ENCODE measurements around the gene ICOSLG.
"Not testable (repeated sequence)": the region's sequence is repeated elsewhere in the genome, so short reads cannot be mapped to it uniquely, and the experiment has no call there.

The ICOSLG gene, protein sequence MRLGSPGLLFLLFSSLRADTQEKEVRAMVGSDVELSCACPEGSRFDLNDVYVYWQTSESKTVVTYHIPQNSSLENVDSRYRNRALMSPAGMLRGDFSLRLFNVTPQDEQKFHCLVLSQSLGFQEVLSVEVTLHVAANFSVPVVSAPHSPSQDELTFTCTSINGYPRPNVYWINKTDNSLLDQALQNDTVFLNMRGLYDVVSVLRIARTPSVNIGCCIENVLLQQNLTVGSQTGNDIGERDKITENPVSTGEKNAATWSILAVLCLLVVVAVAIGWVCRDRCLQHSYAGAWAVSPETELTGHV

GRCh38 chr21:44240842-44241241 lies at the start of gene ICOSLG:
ICOSLG (minus strand) TSS chr21:44240943; CDS start chr21:44240817, 126 bp downstream.
- not testable (repeated sequence) for DNase-seq (ENCODE audit: low read depth in 2 of 2)

DNA sequence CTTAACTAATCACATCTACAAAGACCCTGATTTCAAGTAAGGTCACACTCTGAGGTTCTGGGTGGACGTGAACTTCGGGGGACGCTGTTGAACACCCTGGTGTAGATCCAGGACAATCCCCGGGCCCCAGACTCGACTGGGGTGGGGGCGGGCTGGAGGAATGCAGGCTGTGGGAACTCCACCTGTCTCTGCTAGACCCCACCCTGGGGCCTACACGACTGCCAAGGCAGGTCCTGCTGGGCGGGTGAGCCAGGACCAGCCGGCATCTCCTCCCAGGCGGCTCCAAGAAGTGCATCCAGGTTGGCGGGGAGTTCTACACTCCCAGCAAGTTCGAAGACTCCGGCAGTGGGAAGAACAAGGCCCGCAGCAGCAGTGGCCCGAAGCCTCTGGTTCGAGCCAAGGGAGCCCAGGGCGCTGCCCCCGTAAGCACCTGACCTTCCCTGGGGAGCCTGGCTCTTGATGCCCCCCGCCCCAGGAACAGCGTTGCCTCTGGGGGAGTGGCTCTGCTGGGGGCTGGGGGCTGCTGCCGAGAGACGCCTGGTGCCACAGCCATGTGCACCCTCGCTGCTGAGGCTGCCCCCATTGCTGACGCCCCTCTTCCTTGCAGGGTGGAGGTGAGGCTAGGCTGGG lies 48.8 kb upstream of the ICOSLG start:
- no peak for DNase-seq (ENCODE audit: low read depth in 2 of 2)

DNA sequence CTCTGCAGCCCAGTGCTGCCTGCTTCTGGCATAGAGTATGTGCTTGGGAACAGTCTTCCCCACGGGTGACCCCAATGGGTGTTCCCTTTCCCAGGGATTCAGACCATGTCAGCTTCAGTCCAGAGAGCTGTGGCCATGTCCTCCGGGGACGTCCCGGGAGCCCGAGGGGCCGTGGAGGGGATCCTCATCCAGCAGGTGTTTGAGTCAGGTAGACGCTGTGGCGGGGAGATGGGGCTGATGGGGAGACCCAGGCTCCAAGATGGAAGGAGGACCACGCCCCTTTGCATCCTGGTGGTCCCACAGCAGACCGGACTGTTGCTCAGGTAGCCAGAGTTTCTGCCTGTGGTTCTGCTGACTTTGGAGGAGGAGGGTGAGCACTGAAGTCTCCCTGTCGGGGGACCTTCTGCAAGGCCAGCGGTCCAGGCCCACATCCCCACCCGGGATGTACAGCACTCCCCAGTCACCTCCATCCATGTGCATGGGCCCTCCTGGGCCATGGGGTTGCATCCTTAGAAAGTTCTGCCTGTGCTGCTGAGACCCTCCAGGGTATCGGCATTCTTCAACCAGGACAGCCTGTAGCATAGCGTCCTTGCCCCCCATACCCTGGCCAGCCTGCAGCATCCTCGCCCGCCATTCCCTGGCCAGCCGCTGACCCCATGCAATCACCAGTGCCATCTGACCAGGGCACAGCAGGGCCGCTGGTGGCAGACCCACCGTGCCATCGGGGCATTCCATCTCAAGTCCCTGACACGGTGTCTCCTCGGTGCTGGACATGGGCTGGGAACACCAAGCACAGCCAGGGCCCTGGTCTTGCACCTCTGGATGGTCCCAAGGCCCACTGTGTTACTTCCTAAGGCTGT lies 47.7 kb upstream of the ICOSLG start:
- no peak for DNase-seq (ENCODE audit: low read depth in 2 of 2)

DNA sequence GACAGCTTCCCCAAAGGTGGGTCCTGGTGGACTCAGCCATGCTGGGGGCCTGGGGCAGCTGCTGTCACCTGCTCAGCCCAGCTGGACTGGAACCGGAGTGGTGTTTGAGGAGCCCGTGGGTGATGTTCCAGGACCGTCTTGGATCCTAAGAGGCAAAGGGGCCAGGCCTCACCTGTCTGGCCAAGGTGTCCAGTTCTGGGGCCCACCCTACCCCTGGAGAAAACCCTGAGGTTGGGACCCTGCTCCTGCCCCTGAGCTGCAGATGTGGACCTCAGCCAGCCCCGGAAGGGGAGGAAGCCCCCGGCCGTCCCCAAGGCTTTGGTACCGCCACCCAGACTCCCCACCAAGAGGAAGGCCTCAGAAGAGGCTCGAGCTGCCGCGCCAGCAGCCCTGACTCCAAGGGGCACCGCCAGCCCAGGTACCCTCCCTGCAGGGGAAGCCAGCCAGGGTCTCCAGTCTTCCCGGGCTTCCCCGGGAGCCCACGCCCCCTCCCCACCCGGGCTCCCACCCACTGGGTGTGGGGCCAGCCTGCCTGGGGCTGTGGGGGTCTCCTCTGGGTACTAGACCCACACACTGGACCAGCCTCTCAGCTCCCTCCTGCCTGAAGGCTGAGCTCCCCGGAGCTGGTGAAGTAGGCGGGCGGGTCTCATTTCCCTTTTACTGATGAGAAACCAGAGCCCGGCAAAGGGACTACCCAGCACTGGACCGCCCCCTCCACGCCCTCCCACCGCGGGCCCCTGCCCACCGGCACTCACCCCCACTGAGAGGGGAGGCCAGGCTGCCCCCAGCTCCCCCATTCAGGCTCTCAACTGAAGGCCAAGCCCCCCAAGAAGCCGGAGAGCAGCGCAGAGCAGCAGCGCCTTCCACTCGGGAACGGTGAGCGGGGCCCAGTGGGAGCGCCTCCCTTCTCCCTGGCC lies 46.2 kb upstream of the ICOSLG start:
- no peak for DNase-seq (ENCODE audit: low read depth in 2 of 2)

- no peak for DNase-seq (ENCODE audit: low read depth in 2 of 2)
Measured at GRCh38 chr21:44286086-44286715, 45.5 kb upstream of the ICOSLG start.

GRCh38 chr21:44285138-44285992 lies 44.6 kb upstream of the ICOSLG start, which contains the start of gene AIRE:
AIRE (plus strand) TSS chr21:44285876; CDS start chr21:44286007, 131 bp downstream.
- DNase-seq (ENCODE audit: low read depth in 2 of 2): no peak

GRCh38 chr21:44283948-44284347 lies 43.2 kb upstream of the ICOSLG start:
- no peak for DNase-seq (ENCODE audit: low read depth in 2 of 2)

GRCh38 chr21:44283211-44283785 lies 42.6 kb upstream of the ICOSLG start:
- not testable (repeated sequence) for DNase-seq (ENCODE audit: low read depth in 2 of 2)

GRCh38 chr21:44282370-44282769 lies 41.6 kb upstream of the ICOSLG start:
- no peak for DNase-seq (ENCODE audit: low read depth in 2 of 2)

DNA sequence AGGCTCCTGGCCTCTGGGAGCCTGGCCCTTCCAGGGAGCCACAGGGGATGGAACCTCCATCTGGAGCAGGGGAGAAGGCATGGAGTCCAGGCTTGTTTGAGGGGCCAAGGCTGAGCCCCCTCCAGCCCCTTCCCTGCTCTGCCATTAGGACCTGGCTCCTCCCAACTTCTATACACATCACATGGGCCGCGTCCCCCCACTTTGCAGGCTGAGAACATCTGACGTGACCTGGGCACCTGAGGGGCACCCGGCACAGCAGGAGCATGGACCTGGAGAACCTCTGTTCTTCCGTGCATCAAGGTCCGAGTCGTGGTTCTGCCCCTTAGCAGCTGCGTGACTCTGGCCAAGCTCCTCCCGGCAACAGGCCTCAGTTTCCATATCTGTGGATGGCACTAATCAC lies 41.1 kb upstream of the ICOSLG start:
- DNase-seq (ENCODE audit: low read depth in 2 of 2): no peak

DNA sequence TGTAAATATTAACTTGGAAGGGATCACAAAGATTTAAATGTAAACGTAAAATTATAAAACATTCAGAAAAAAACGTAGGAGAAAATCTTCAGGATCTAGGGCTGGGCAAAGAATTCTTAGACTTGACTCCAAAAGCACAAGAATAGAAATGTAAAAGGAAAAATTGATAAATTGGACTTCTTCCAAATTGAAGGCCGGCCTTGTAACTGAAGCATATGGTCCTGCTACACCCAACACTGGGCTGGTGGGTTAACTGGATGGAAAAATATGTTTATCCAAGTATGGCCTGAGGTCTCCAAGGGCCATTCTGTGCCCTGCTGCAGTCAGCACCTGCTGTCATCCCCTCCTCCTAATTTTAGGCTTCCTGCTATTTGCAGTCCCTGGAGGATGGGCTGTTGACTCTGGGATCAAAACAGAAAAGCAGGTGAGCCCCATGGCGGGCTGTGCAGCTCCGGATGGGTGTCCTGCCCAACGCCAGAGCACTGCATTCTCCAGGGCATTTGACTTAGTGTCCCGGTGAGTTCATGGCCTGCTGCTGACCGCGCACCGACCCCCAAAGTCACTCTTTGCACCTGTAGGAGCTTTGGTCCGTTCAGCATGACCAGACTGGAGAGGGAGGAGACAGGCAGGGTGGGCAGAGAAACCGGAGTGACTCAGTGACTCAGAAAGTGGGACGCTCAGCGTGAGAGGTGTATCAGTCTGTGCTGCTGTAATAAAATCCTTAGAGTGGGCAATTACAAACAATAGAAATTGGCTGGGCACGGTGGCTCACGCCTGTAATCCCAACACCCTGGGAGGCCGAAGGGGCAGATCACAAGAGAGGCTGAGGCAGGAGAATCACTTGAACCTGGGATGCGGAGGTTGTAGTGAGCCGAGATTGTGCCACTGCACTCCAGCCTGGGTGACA lies 38.9 kb upstream of the ICOSLG start:
- DNase-seq (ENCODE audit: low read depth in 2 of 2): no peak

DNA sequence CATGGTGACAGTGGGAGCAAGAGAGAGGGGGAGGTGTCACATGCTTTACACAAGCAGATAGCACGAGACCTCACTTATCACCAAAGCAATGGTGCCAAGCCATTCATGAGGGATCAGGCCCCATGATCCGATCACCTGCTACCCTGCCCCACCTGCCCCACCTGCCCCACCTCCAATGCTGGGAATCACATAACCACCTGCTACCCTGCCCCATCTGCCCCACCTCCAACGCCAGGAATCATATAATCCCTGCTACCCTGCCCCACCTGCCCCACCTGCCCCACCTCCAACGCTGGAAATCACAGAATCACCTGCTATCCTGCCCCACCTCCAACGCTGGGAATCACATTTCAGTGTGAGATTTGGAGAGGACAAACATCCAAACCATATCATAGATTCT lies 34.3 kb upstream of the ICOSLG start:
- no peak for DNase-seq (ENCODE audit: low read depth in 2 of 2)

- no peak for DNase-seq (ENCODE audit: low read depth in 2 of 2)
Measured at GRCh38 chr21:44273046-44273445, 32.3 kb upstream of the ICOSLG start.

DNA sequence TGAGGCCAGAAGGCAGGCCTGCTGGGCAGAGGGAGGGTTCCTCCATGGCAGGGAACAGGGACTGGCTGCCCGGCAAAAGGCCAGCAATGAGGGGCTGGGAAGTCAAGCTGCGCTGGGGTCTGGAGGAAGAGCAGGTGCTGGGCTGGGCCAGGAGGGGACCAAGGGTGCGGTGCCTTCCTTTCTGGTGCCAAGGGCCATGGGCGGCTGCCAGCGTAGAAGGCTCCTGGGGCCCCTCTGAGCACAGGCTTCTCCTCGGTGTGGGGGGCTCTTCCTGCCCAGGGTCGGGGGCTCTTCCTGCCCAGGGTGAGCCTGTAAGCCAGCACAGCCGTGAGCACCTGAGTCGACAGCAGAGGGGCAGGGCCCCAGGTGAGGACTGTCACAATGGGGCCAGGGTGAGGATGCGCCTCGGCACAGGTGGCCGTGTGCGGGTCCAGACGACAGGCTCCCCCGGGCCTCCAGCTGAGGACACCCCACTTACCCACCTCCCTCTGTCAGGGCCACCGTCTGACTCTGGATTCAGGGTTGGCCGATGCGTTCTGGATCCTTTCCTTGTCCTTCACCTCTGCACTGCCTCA lies 31.6 kb upstream of the ICOSLG start:
- no peak for DNase-seq (ENCODE audit: low read depth in 2 of 2)

- no peak for DNase-seq (ENCODE audit: low read depth in 2 of 2)
Measured at GRCh38 chr21:44271558-44272283, 31.0 kb upstream of the ICOSLG start.

- DNase-seq (ENCODE audit: low read depth in 2 of 2): no peak
Measured at GRCh38 chr21:44269090-44269489, 28.3 kb upstream of the ICOSLG start.

GRCh38 chr21:44267655-44268142 lies 27.0 kb upstream of the ICOSLG start:
- DNase-seq (ENCODE audit: low read depth in 2 of 2): no peak
